NCI-H2227 (cell line): ENCODE measurements around the gene B9D1.

ENCODE experiments used
- DNase-seq: peaks from one replicate; lab custom pipeline; 2025; ENCODE audit not compliant: unreplicated experiment; lab: John Stamatoyannopoulos, UW

The B9D1 gene

GRCh38 chr17:19305256-19305655 lies 57.3 kb downstream of the B9D1 start:
- DNase-seq, result no peak

- DNase-seq, result no peak
Observed at GRCh38 chr17:19304751-19305150, 57.8 kb downstream of the B9D1 start.

- no peak for DNase-seq
Observed at GRCh38 chr17:19304209-19304608, 58.3 kb downstream of the B9D1 start.

GRCh38 chr17:19303367-19303776 lies 59.2 kb downstream of the B9D1 start:
- no peak for DNase-seq

- DNase-seq, result no peak
Observed at GRCh38 chr17:19302791-19303331, 59.7 kb downstream of the B9D1 start.

- DNase-seq, result no peak
Observed at GRCh38 chr17:19301973-19302372, 60.5 kb downstream of the B9D1 start.

GRCh38 chr17:19301274-19301951 lies 61.1 kb downstream of the B9D1 start:
- DNase-seq, result no peak

- DNase-seq, result no peak
Observed at GRCh38 chr17:19299866-19300265, 62.7 kb downstream of the B9D1 start.

- no peak for DNase-seq
Observed at GRCh38 chr17:19299214-19299747, 63.2 kb downstream of the B9D1 start.

GRCh38 chr17:19298569-19299213 lies 63.8 kb downstream of the B9D1 start:
- DNase-seq, result no peak

- DNase-seq, result no peak
Observed at GRCh38 chr17:19296786-19297778, 65.4 kb downstream of the B9D1 start.

GRCh38 chr17:19295473-19296135 lies 66.9 kb downstream of the B9D1 start:
- no peak for DNase-seq

- DNase-seq, result no peak
Observed at GRCh38 chr17:19294443-19294842, 68.1 kb downstream of the B9D1 start.
